Thymus (tissue), 14 donors: ENCODE measurements around the gene CD40LG. TPM values are rescaled to one million over a fixed set of nuclear protein-coding genes. Genes with fewer than 3 reads are reported as not detected.

Experiments
- DNase-seq, 9 donors: peaks; one replicate each; pipeline ENCODE4 v3.0.0-alpha.2; 2013; ENCODE audit warnings: low spot score in 9 of 9, low read depth in 6 of 9, missing footprints in 1 of 9
- H3K27ac ChIP-seq, 2 donors: one replicate each; pipeline ENCODE4 v1.5.1; 2013; ENCODE audit warnings: control low read depth in 1 of 2, low read depth in 1 of 2, low read length in 1 of 2, mild to moderate bottlenecking in 1 of 2, moderate library complexity in 1 of 2
- H3K27me3 ChIP-seq, 2 donors: one replicate each; pipeline ENCODE4 v1.5.1; 2013; ENCODE audit warnings: low read length in 1 of 2; ENCODE audit not compliant: control insufficient read depth in 2 of 2, insufficient read depth in 1 of 2
- H3K36me3 ChIP-seq, 2 donors: one replicate each; pipeline ENCODE4 v1.5.1; 2013; ENCODE audit warnings: low read length in 1 of 2, mild to moderate bottlenecking in 1 of 2, moderate library complexity in 1 of 2; ENCODE audit not compliant: control insufficient read depth in 2 of 2, insufficient read depth in 2 of 2
- H3K4me1 ChIP-seq, 2 donors: one replicate each; pipeline ENCODE4 v1.5.1; 2013; ENCODE audit warnings: low read length in 2 of 2; ENCODE audit not compliant: control insufficient read depth in 2 of 2, insufficient read depth in 2 of 2
- H3K4me3 ChIP-seq, 2 donors: one replicate each; pipeline ENCODE4 v1.5.1; 2013; ENCODE audit warnings: low read length in 2 of 2, control low read depth in 1 of 2, mild to moderate bottlenecking in 1 of 2
- H3K9me3 ChIP-seq, 2 donors: one replicate each; pipeline ENCODE4 v1.5.1; 2013; ENCODE audit warnings: low read length in 1 of 2, mild to moderate bottlenecking in 1 of 2; ENCODE audit not compliant: control insufficient read depth in 2 of 2, insufficient read depth in 1 of 2
- WGBS: extraction: QIAGEN DNeasy Blood & Tissue Kit; methylation state at CpG from one replicate; pipeline ENCODE4 v1.1.7; 2013; 5-methylcytosine and 5-hydroxymethylcytosine counted together
- long read RNA-seq, 10 donors: transcript quantifications; one replicate each; lab custom pipeline, GENCODE V29; 2026
- polyA plus RNA-seq: library from polyadenylated mRNA; stranded (reverse); fragments of 200-250 nt; gene quantifications from one replicate; pipeline ENCODE4 v1.2.3, GENCODE V29; 2013
- total RNA-seq: library from RNA; stranded (reverse); fragments of 120-200 nt; gene quantifications from one replicate; pipeline ENCODE4 v1.2.4, GENCODE V29; 2013
- donor health status: healthy.

The CD40LG gene
- 9.2 TPM for total RNA-seq
- 4.3 TPM for polyA plus RNA-seq
- long read RNA-seq, donor 1, partial matches to known transcripts = 0 of 3 reads
- long read RNA-seq, donor 1, other reads (novel, unspliced or antisense) = 0 of 3 reads
- long read RNA-seq, donor 2, transcript CD40LG-202 (5 exons, 1,817 nt) = major isoform, 13 of 31 reads
- long read RNA-seq, donor 2, partial matches to known transcripts = 18 of 31 reads
- long read RNA-seq, donor 2, other reads (novel, unspliced or antisense) = 0 of 31 reads
- long read RNA-seq, donor 3, transcript CD40LG-202 (5 exons, 1,817 nt) = major isoform, 11 of 24 reads
- long read RNA-seq, donor 3, partial matches to known transcripts = 13 of 24 reads
- long read RNA-seq, donor 3, other reads (novel, unspliced or antisense) = 0 of 24 reads
- long read RNA-seq, donor 4, transcript CD40LG-202 (5 exons, 1,817 nt) = major isoform, 6 of 6 reads
- long read RNA-seq, donor 4, partial matches to known transcripts = 0 of 6 reads
- long read RNA-seq, donor 4, other reads (novel, unspliced or antisense) = 0 of 6 reads
- long read RNA-seq, donor 5, transcript CD40LG-202 (5 exons, 1,817 nt) = major isoform, 9 of 9 reads
- long read RNA-seq, donor 5, partial matches to known transcripts = 0 of 9 reads
- long read RNA-seq, donor 5, other reads (novel, unspliced or antisense) = 0 of 9 reads
- long read RNA-seq, donor 6, partial matches to known transcripts = 0 of 3 reads
- long read RNA-seq, donor 6, other reads (novel, unspliced or antisense) = 0 of 3 reads
- long read RNA-seq, donor 7, transcript CD40LG-202 (5 exons, 1,817 nt) = major isoform, 9 of 15 reads
- long read RNA-seq, donor 7, partial matches to known transcripts = 6 of 15 reads
- long read RNA-seq, donor 7, other reads (novel, unspliced or antisense) = 0 of 15 reads
- long read RNA-seq, donor 8, transcript CD40LG-202 (5 exons, 1,817 nt) = major isoform, 6 of 6 reads
- long read RNA-seq, donor 8, partial matches to known transcripts = 0 of 6 reads
- long read RNA-seq, donor 8, other reads (novel, unspliced or antisense) = 0 of 6 reads
- long read RNA-seq, donor 9, transcript CD40LG-202 (5 exons, 1,817 nt) = major isoform, 5 of 5 reads
- long read RNA-seq, donor 9, partial matches to known transcripts = 0 of 5 reads
- long read RNA-seq, donor 9, other reads (novel, unspliced or antisense) = 0 of 5 reads
- long read RNA-seq, donor 10, partial matches to known transcripts = 0 of 4 reads
- long read RNA-seq, donor 10, other reads (novel, unspliced or antisense) = 0 of 4 reads

DNA sequence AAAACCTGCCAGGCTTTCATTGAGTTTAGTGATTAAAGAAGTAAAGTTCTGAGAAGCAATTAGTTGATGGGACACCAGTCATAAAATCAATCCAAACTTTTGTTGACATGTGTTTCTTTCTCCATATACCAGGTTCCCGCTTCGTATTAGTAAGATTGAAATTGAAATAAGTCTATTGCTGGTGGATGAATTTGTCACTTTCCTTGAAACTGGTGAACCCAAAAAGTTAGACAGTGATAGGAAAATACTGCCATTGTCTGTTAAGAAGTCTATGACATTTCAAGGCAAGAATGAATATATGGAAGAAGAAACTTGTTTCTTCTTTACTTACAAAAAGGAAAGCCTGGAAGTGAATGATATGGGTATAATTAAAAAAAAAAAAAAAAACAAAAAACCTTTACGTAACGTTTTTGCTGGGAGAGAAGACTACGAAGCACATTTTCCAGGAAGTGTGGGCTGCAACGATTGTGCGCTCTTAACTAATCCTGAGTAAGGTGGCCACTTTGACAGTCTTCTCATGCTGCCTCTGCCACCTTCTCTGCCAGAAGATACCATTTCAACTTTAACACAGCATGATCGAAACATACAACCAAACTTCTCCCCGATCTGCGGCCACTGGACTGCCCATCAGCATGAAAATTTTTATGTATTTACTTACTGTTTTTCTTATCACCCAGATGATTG is at the start of gene CD40LG:
TSS of gene CD40LG (plus strand) at position 482 of the 684 bp plus-strand sequence. CDS start at position 573, 91 bp downstream.
- H3K27me3 ChIP-seq = no peaks in the 10 kb centered on the region
- no peaks in the 10 kb centered on the region for H3K36me3 ChIP-seq
- peak within 1 kb of the TSS; percentile 28 to 60 for H3K27ac ChIP-seq
- peak in 1 of 9 donors; percentile 42 for DNase-seq
- no peaks in the 10 kb centered on the region for H3K9me3 ChIP-seq
- peak within 1 kb of the TSS; percentile 1 to 27 for H3K4me3 ChIP-seq
- WGBS = 80% methylated on average over 10 of the region's 10 CpGs
- peaks cover 0 to 10% of the 10 kb centered on the region in 2 donors for H3K4me1 ChIP-seq

DNA sequence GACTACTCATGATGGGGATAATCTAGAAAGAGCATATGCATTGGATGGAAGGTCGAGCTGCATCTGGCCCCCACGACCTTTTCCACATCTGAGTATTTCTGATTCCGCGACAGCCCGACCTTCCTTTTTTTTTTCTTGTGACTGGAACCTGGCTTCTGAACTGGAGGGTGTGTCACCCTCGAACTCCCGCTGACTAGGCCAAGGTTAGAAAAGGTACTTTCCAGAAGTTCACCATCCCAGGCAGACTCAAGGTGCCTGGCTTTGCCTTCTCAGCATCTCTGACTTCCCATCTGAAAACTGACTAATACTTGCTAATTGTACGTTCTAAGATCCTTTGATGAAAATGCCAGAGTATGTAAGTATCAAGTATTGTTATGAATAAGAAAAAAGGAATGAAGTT is 49.3 kb upstream of the CD40LG start:
- H3K4me3 ChIP-seq = no peak overlapping the region
- 82% methylated on average over 8 of the region's 8 CpGs for WGBS
- H3K36me3 ChIP-seq = no peaks in the 10 kb centered on the region
- H3K27me3 ChIP-seq = no peaks in the 10 kb centered on the region
- DNase-seq = no peak
- no peaks in the 10 kb centered on the region for H3K4me1 ChIP-seq
- no peaks in the 10 kb centered on the region for H3K9me3 ChIP-seq
- no peak overlapping the region for H3K27ac ChIP-seq

- H3K4me1 ChIP-seq = no peaks in the 10 kb centered on the region
- no peak overlapping the region for H3K4me3 ChIP-seq
- no peaks in the 10 kb centered on the region for H3K36me3 ChIP-seq
- no peaks in the 10 kb centered on the region for H3K9me3 ChIP-seq
- no peaks in the 10 kb centered on the region for H3K27me3 ChIP-seq
- WGBS = 89% methylated on average over 1 of the region's 1 CpG
- H3K27ac ChIP-seq = no peak overlapping the region
- no peak for DNase-seq
Observed at GRCh38 chrX:136600059-136600458, 47.9 kb upstream of the CD40LG start.

GRCh38 chrX:136607236-136607635 is 40.7 kb upstream of the CD40LG start:
- Histone ChIP-seq H3K9me3 (peaks cover 0 to 3% of the 10 kb centered on the region in 2 donors), H3K27me3 (no peaks in the 10 kb centered on the region), H3K27ac (no peak overlapping the region), H3K36me3 (no peaks in the 10 kb centered on the region), H3K4me1 (no peaks in the 10 kb centered on the region), H3K4me3 (no peak overlapping the region)
- DNase-seq = no peak
- 61% methylated on average over 3 of the region's 3 CpGs for WGBS

- Histone ChIP-seq H3K27me3 (no peaks in the 10 kb centered on the region), H3K4me1 (no peaks in the 10 kb centered on the region), H3K4me3 (no peak overlapping the region), H3K9me3 (peaks cover 0 to 3% of the 10 kb centered on the region in 2 donors), H3K27ac (no peak overlapping the region), H3K36me3 (no peaks in the 10 kb centered on the region)
- DNase-seq = peak in 3 of 9 donors; percentile 36 to 66 (median 49)
- WGBS = 64% methylated on average over 10 of the region's 10 CpGs
Observed at GRCh38 chrX:136608295-136608933, 39.5 kb upstream of the CD40LG start.

GRCh38 chrX:136616987-136617685 is 30.8 kb upstream of the CD40LG start:
- peaks cover 0 to 26% of the 10 kb centered on the region in 2 donors for H3K4me1 ChIP-seq
- H3K36me3 ChIP-seq = no peaks in the 10 kb centered on the region
- H3K27ac ChIP-seq = peak overlapping the region in 1 of 2 donors; percentile 69
- H3K9me3 ChIP-seq = no peaks in the 10 kb centered on the region
- H3K27me3 ChIP-seq = no peaks in the 10 kb centered on the region
- no peak overlapping the region for H3K4me3 ChIP-seq
- peak in 2 of 9 donors; percentile 30 to 58 for DNase-seq
- 86% methylated on average over 6 of the region's 6 CpGs for WGBS

DNA sequence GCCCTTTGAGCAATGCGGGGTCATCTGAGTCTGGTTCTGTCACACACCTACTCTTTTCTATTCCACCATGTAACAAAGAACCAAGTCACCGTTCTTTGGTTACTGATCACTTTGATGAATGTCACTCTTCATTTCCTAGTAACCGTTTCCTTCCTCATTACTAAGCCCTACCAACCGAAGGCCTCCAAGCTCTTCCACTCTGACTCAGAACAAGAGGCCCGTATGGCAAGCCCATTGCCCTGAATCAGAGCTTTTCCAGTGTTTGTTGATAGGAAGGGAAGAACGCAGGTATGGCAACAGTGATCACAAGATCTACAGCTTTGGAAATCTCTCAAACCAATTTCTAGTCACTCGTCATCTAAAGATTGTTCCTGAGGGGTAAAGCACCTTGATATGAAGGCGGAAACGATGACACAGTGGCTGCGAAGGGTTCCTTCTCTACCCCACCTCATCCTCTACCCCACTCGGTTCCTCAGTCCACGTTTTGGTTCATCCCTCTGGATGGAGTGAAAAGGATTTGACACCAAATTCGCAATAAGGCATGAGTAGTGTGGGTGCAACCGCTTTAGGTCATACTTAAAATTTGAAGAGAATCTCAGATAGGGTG is 28.0 kb upstream of the CD40LG start:
- Histone ChIP-seq H3K4me1 (peaks cover 0 to 26% of the 10 kb centered on the region in 2 donors), H3K27ac (no peak overlapping the region), H3K36me3 (no peaks in the 10 kb centered on the region), H3K9me3 (no peaks in the 10 kb centered on the region), H3K4me3 (no peak overlapping the region), H3K27me3 (no peaks in the 10 kb centered on the region)
- DNase-seq = no peak
- WGBS = 80% methylated on average over 14 of the region's 14 CpGs
